Measurements from ENCODE around the gene TRIM9. TPM values are rescaled to one million over a fixed set of nuclear protein-coding genes. Genes with fewer than 3 reads are reported as not detected.

The TRIM9 gene
- total and polyA plus RNA-seq, 9 donors, result 0.36 to 8.7 (median 1.7) TPM

GRCh38 chr14:51121096-51121495 is 26.2 kb upstream of the TRIM9 start:
- Histone ChIP-seq H3K27me3 (no peaks in the 10 kb centered on the region), H3K27ac (no peak overlapping the region), H3K36me3 (no peaks in the 10 kb centered on the region), H3K4me1 (ENCODE audit: insufficient read depth) (no peaks in the 10 kb centered on the region), H3K4me3 (no peak overlapping the region), H3K9me3 (no peaks in the 10 kb centered on the region)
- no peak for DNase-seq
- 35 to 40% (median 38%) methylated on average over 3 of the region's 3 CpGs for WGBS, 3 donors
- intact Hi-C loops (cut with DNase I), result no loop called here
- TF ChIP-seq CTCF (IDR thresholded peaks at IDR 0.05), result no peak
- no peak for TF ChIP-seq POLR2A (IDR thresholded peaks at IDR 0.05)
- no peak for TF ChIP-seq EP300 (IDR thresholded peaks at IDR 0.05)

GRCh38 chr14:51119411-51120051 is 24.6 kb upstream of the TRIM9 start:
- Histone ChIP-seq H3K4me3 (no peak overlapping the region), H3K9me3 (no peaks in the 10 kb centered on the region), H3K27ac (no peak overlapping the region), H3K27me3 (no peaks in the 10 kb centered on the region), H3K36me3 (no peaks in the 10 kb centered on the region), H3K4me1 (ENCODE audit: insufficient read depth) (no peaks in the 10 kb centered on the region)
- no peak for DNase-seq
- intact Hi-C loops (cut with DNase I), result no loop called here
- no peak for TF ChIP-seq POLR2A (IDR thresholded peaks at IDR 0.05)
- TF ChIP-seq EP300 (IDR thresholded peaks at IDR 0.05), result no peak
- TF ChIP-seq CTCF (IDR thresholded peaks at IDR 0.05), result no peak
- 64 to 80% (median 64%) methylated on average over 4 of the region's 4 CpGs for WGBS, 3 donors

GRCh38 chr14:51118993-51119392 is 24.1 kb upstream of the TRIM9 start:
- intact Hi-C loops (cut with DNase I), result no loop called here
- H3K27ac ChIP-seq, result no peak overlapping the region
- H3K27me3 ChIP-seq, result no peaks in the 10 kb centered on the region
- no peak overlapping the region for H3K4me3 ChIP-seq
- no peaks in the 10 kb centered on the region for H3K36me3 ChIP-seq
- no peaks in the 10 kb centered on the region for H3K4me1 ChIP-seq (ENCODE audit: insufficient read depth)
- TF ChIP-seq EP300 (IDR thresholded peaks at IDR 0.05), result no peak
- TF ChIP-seq POLR2A (IDR thresholded peaks at IDR 0.05), result no peak
- TF ChIP-seq CTCF (IDR thresholded peaks at IDR 0.05), result no peak
- DNase-seq, result no peak
- no peaks in the 10 kb centered on the region for H3K9me3 ChIP-seq

- H3K27me3 ChIP-seq, result no peaks in the 10 kb centered on the region
- TF ChIP-seq EP300 (IDR thresholded peaks at IDR 0.05) (no peak), CTCF (IDR thresholded peaks at IDR 0.05) (no peak), POLR2A (IDR thresholded peaks at IDR 0.05) (no peak)
- intact Hi-C loops (cut with DNase I), result no loop called here
- H3K4me3 ChIP-seq, result no peak overlapping the region
- DNase-seq, result no peak
- no peaks in the 10 kb centered on the region for H3K36me3 ChIP-seq
- no peak overlapping the region for H3K27ac ChIP-seq
- 87 to 90% (median 87%) methylated on average over 1 of the region's 1 CpG for WGBS, 3 donors
- no peaks in the 10 kb centered on the region for H3K9me3 ChIP-seq
- no peaks in the 10 kb centered on the region for H3K4me1 ChIP-seq (ENCODE audit: insufficient read depth)
Observed at GRCh38 chr14:51117593-51117992, 22.7 kb upstream of the TRIM9 start.

Measured in ovary (tissue), 9 donors.